Left ventricle myocardium inferior (tissue), 1 donor: ENCODE measurements around the gene CERK. TPM values are rescaled to one million over a fixed set of nuclear protein-coding genes. Genes with fewer than 3 reads are reported as not detected.
A peak's percentile ranks its signal among the peaks of the same experiment; 100 is the strongest.

ENCODE experiments used
- DNase-seq: peaks from one replicate; pipeline ENCODE4 v3.0.0-alpha.2; 2020
- H3K27ac ChIP-seq: fragments of 200-600 bp; replicated peaks from 2 replicates; pipeline ENCODE4 v1.8.0; 2021
- H3K27me3 ChIP-seq: fragments of 200-600 bp; 2 replicates; pipeline ENCODE4 v1.8.0; 2021; ENCODE audit warnings: low read depth
- H3K36me3 ChIP-seq: fragments of 200-600 bp; 2 replicates; pipeline ENCODE4 v1.8.0; 2021
- H3K4me1 ChIP-seq: fragments of 200-600 bp; 2 replicates; pipeline ENCODE4 v1.8.0; 2021
- H3K4me3 ChIP-seq: fragments of 200-600 bp; 2 replicates; pipeline ENCODE4 v1.8.0; 2021; ENCODE audit warnings: mild to moderate bottlenecking, moderate library complexity
- H3K9me3 ChIP-seq: fragments of 200-600 bp; replicated peaks from 2 replicates; pipeline ENCODE4 v1.8.0; 2021
- intact Hi-C: fragments of 100-400 bp; cut with micrococcal nuclease; formaldehyde crosslinking; loops from one replicate; pipeline ENCODE4 v1.11.0; 2022
- total RNA-seq: library from RNA; stranded (reverse); fragmentation: NEBNext Ultra II Directional; extraction: Animal tissue kit (Norgen Biotek cat#: 25700); gene quantifications from one replicate; pipeline ENCODE4 v1.2.1, GENCODE V29; 2021
- TF ChIP-seq, protein P1 (sequence below): fragments of 200-600 bp; IDR thresholded peaks from 2 replicates; pipeline ENCODE4 v1.8.0; 2021; ENCODE audit warnings: antibody characterized with exemption, mild to moderate bottlenecking, borderline replicate concordance
- donor health status: DM: no; HTN: yes; CAD: no; lungs with severe emphysema.

CERK gene
- total RNA-seq, 1 donor from 2014 or later: 76.9 TPM

DNA sequence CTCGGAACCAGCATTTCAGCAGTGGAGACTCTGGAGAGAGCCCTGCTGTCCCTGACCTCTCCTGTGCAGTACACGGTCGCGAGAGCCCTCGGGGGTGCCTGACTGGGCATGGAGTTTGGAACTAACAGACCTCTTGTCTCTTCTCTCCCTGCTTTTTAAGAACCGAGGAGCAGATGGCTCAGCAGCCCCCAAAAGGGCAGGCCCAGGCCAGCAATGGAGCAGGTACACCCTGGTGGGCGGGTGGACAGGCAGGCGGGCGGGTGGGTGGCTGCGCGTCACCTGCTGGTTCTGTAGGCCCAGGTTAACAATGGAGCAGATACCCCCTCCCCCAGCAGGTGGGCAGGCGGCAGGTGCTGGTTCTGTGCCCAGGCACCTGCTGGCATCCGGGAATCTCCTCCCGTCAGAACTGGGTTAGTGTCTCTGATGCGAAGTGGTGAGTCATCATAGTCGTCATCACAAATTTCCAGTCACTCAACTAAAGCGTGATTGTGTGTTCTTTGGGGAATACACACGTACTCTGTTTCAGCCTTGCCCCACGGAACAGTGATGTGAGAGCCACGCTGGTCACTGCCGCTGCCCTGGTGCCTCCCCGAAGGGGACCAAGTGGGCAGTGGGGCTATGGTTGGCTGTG lies 76.7 kb downstream of the CERK start:
- TF ChIP-seq, protein P1, sequence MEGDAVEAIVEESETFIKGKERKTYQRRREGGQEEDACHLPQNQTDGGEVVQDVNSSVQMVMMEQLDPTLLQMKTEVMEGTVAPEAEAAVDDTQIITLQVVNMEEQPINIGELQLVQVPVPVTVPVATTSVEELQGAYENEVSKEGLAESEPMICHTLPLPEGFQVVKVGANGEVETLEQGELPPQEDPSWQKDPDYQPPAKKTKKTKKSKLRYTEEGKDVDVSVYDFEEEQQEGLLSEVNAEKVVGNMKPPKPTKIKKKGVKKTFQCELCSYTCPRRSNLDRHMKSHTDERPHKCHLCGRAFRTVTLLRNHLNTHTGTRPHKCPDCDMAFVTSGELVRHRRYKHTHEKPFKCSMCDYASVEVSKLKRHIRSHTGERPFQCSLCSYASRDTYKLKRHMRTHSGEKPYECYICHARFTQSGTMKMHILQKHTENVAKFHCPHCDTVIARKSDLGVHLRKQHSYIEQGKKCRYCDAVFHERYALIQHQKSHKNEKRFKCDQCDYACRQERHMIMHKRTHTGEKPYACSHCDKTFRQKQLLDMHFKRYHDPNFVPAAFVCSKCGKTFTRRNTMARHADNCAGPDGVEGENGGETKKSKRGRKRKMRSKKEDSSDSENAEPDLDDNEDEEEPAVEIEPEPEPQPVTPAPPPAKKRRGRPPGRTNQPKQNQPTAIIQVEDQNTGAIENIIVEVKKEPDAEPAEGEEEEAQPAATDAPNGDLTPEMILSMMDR: no peak
- Histone ChIP-seq H3K4me3 (no peak overlapping the region), H3K36me3 (peaks cover 50% of the 10 kb centered on the region), H3K27ac (peak overlapping the region; percentile 28), H3K27me3 (no peaks in the 10 kb centered on the region), H3K9me3 (no peaks in the 10 kb centered on the region), H3K4me1 (peaks cover 60% of the 10 kb centered on the region)
- intact Hi-C loops: no loop called here
- DNase-seq: no peak

DNA sequence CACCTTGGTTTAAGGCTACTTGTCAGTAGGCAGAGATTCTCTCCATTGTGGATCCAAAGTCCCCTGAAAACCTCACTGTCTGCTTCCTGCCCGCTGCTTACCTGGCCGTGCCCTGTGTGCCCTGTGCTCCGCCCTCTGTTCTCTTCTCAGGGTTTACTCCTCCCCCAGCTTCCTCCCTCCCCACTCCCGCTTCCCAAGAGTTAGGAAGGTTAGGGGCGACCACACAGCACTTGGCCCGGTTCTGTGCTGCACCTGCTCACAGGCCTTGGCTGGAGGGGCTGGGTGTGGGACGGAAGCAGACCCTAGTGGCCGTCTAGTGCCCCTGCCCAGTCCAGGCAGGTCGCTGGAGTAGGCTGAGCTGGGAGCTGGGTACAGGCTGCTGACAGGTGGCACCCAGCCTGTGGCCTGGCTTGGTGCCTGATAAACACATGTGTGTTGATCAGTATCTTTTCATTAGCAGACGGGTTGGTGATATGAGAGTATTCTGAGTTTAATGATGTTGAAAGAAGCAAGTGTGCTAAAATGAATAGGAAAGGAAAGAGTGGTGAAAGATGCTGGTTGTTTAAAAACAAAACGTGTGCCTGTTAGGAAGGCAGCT lies 77.3 kb downstream of the CERK start:
- H3K27ac ChIP-seq: peak overlapping the region; percentile 27
- H3K27me3 ChIP-seq: no peaks in the 10 kb centered on the region
- TF ChIP-seq, protein P1: no peak
- no peak overlapping the region for H3K4me3 ChIP-seq
- intact Hi-C loops: no loop called here
- H3K9me3 ChIP-seq: no peaks in the 10 kb centered on the region
- peaks cover 43% of the 10 kb centered on the region for H3K36me3 ChIP-seq
- no peak for DNase-seq
- H3K4me1 ChIP-seq: peaks cover 66% of the 10 kb centered on the region

DNA sequence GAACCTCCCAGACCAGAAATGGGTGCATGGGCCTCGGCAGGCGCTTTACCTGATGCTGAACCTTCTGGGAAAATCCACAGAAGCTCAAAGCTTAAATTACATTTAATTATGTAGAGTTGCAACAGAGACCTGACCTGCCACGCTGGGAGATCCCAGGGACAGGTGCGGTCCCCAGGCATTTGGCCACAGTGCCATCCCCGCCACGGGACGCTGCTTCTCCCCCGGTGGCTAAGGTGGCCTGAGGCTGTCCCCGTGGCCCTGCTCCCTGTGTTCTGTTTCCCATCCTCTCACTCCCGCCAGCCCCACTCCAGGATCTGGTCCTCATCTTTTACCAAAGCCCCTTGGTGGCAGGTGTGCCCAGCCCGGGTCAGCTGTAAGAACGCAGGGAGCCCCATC lies 78.3 kb downstream of the CERK start:
- Histone ChIP-seq H3K36me3 (peaks cover 34% of the 10 kb centered on the region), H3K4me1 (peaks cover 75% of the 10 kb centered on the region), H3K27ac (peak overlapping the region; percentile 27), H3K27me3 (no peaks in the 10 kb centered on the region), H3K4me3 (no peak overlapping the region), H3K9me3 (no peaks in the 10 kb centered on the region)
- intact Hi-C loops: no loop called here
- TF ChIP-seq, protein P1: no peak
- DNase-seq: no peak

DNA sequence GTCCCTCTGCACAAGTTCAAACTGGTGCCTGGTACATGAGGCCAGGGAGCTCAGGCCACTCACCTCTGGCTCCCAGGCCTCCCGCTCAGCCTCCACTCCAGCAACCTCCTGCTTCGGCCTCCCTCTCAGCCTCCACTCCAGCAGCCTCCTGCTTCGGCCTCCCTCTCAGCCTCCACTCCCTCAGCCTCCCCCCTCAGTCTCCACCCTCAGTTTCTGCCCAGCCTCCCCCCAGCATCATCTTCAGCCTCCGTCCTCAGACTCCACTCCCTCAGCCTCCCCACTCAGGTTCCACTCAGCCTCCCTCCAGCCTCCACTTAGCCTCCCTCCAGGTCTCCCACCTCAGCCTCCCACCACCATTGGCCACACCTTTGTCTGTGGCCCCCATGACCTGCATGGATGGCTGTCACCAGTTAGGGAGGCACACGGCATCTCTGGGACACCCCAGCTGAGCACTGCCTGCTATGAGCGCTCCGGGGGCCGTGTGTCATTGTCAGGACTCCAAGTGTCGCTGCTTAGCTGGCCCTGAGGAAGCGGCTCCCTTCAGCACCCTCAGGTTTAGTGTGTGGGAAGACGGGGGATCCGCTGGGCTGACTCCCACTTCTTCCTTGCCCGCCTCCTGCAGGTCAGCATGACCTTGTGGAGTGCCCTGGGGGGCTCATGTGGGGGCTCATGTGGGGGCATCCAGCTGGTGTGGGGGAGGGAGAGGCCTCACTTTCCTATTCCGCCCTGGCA lies 78.8 kb downstream of the CERK start:
- peaks cover 29% of the 10 kb centered on the region for H3K36me3 ChIP-seq
- intact Hi-C loops: no loop called here
- TF ChIP-seq, protein P1: no peak
- no peak overlapping the region for H3K4me3 ChIP-seq
- peaks cover 77% of the 10 kb centered on the region for H3K4me1 ChIP-seq
- H3K9me3 ChIP-seq: no peaks in the 10 kb centered on the region
- no peaks in the 10 kb centered on the region for H3K27me3 ChIP-seq
- no peak for DNase-seq
- H3K27ac ChIP-seq: no peak overlapping the region

DNA sequence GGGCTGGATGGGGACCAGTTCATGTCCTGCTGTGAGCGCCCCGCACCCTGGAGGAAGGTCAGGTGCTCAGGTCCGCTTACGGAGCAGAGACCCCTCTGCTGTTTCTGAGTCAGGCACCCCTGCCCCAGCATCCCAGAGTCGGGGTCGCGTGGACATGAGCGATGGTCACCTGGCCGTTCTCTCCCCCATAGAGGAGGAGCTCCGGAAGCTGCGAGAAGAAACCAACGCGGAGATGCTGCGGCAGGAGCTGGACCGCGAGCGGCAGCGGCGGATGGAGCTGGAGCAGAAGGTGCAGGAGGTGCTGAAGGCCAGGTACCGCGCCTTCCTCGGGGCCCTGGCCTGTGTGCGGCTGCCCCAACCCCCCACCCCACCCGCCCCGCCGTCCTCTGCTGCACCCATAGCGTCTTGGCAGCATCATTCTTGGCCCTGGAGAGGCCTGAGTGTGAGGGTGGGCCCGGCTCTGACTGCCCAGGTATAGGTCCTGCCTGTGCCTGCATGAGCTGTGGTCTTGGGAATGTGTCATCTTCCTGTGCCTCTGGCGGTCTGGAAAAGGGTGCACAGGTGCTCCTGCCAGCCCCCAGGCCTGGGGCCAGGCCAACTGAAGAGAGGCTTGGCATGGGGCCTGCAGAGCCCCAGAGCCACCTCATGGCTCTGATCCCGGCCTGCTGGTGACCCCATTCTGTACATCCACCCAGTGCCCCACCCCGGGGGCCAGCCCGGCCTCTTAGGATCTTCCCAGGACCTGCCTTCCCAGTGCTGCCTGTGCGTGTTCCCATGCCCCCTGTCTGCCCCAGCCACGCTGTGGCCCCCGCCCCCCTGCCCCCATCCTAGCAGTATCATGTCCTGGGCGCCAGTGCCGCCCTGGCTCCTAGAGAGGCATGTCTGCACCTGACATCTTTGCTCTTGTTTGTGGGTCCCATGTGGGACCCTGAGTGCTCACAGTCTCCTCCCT lies 79.8 kb downstream of the CERK start:
- Histone ChIP-seq H3K27ac (no peak overlapping the region), H3K36me3 (peaks cover 19% of the 10 kb centered on the region), H3K27me3 (no peaks in the 10 kb centered on the region), H3K4me1 (peaks cover 80% of the 10 kb centered on the region), H3K9me3 (no peaks in the 10 kb centered on the region), H3K4me3 (no peak overlapping the region)
- intact Hi-C loops: no loop called here
- TF ChIP-seq, protein P1: no peak
- DNase-seq: no peak
